ENCODE measurements around the gene MAP10. TPM values are rescaled to one million over a fixed set of nuclear protein-coding genes. Genes with fewer than 3 reads are reported as not detected.

MAP10 gene, protein sequence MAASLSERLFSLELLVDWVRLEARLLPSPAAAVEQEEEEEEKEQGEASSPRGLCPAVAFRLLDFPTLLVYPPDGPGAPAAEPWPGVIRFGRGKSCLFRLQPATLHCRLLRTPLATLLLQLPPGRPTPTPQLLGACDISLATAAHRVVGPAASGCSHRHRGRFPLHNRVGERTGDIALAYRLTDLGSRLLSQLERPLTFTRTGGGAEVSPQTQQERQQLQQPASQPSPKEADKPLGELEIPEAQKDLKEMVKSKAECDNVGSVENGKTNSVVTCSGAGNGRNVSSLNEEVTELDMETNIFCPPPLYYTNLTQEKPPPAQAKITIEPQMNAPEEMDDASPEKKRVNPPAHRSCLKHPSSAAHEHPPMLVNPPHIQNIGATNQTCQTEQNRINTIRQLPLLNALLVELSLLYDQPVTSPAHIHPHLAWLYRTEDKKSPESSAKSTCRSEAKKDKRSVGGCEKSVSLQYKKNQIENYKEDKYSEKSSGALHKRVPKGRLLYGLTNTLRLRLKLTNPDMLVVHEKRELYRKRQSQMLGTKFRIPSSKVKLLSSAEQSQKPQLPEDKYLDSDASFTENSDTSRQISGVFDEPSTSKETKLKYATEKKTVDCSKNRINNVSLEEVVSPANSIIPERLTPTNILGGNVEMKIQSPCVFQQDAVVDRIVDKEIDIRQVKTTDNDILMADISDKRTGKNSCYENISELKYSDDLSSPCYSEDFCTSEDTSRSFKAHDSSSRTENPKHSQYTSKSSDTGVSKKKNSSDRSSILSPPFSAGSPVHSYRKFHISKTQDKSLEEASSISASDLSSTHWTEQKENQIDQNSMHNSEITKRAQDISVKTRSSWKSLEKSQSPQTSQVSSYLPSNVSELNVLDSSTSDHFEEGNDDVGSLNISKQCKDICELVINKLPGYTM
- 2.3 and 2.6 TPM in 2 replicates for total RNA-seq

DNA sequence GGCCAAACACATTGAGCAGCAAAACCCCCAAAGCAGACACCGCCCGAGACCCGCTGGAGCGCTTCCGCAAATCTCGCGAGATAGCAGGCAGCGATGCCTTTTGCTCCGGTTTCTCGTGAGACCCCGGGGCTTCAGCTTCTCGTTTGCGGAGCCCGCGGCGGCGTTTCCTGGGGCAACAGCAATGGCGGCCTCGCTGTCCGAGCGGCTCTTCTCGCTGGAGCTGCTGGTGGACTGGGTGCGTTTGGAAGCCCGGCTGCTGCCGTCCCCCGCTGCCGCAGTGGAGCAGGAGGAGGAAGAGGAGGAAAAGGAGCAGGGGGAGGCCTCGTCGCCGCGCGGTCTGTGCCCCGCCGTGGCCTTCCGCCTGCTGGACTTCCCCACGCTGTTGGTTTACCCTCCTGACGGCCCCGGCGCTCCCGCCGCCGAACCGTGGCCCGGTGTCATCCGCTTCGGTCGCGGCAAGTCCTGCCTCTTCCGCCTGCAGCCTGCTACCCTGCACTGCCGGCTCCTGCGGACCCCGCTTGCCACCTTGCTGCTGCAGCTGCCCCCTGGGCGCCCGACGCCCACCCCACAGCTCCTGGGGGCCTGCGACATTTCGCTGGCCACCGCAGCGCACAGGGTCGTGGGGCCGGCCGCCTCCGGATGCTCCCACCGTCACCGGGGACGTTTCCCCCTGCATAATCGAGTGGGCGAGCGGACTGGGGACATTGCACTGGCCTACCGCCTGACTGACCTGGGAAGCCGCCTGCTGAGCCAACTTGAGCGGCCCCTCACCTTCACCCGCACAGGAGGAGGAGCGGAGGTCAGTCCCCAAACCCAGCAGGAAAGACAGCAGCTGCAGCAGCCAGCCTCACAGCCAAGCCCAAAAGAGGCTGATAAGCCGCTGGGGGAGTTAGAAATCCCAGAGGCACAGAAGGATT, at the start of gene MAP10:
Gene MAP10 (plus strand): TSS at position 148 of the 917 bp plus-strand sequence. CDS start 34 bp downstream, at position 182.

Other genes with a start within 250 kb of the MAP10 start
- gene SIPA1L2, start 175.3 kb upstream of the MAP10 start, total RNA-seq, result 10.8 and 29.8 TPM in 2 replicates
- 8.5 and 23.5 TPM in 2 replicates for gene NTPCR, start 145.2 kb downstream of the MAP10 start, total RNA-seq

Measured in mesangial cell (primary cell).